Keratinocyte (primary cell): Measurements from ENCODE around the gene SAPCD1. TPM values are rescaled to one million over a fixed set of nuclear protein-coding genes. Genes with fewer than 3 reads are reported as not detected.

Experiments
- DNase-seq: peaks from one replicate; pipeline ENCODE4 v3.0.0-alpha.2; 2011; ENCODE audit warnings: low read depth, missing footprints, low spot score
- FAIRE-seq: peaks from 2 replicates; lab custom pipeline; 2011; peaks lifted over from hg19 to GRCh38; lab: Jason Lieb, UNC
- H2AFZ ChIP-seq: 2 replicates; pipeline ENCODE4 v1.6.0; 2012; ENCODE audit warnings: low read length, control low read depth, inconsistent platforms; ENCODE audit not compliant: control insufficient read depth
- H3K27ac ChIP-seq: 2 replicates; pipeline ENCODE4 v1.5.1; 2011; ENCODE audit warnings: low read length; ENCODE audit not compliant: control insufficient read depth, insufficient read depth
- H3K27me3 ChIP-seq: 3 replicates; pipeline ENCODE4 v1.6.0; 2011; ENCODE audit warnings: low read length; ENCODE audit not compliant: control insufficient read depth, insufficient read depth; ENCODE audit errors: extremely low read depth
- H3K36me3 ChIP-seq, 2 experiments: 2 replicates in 1 of 2; 3 replicates in 1 of 2; pipeline ENCODE4 v1.5.1; 2011; ENCODE audit warnings: low read length in 2 of 2, mild to moderate bottlenecking in 1 of 2; ENCODE audit not compliant: control insufficient read depth in 2 of 2, insufficient read depth in 2 of 2; ENCODE audit errors: extremely low read depth in 1 of 2
- H3K4me1 ChIP-seq: 3 replicates; pipeline ENCODE4 v1.5.1; 2011; ENCODE audit warnings: low read length; ENCODE audit not compliant: control insufficient read depth, insufficient read depth; ENCODE audit errors: extremely low read depth
- H3K4me2 ChIP-seq: 3 replicates; pipeline ENCODE4 v1.6.0; 2011; ENCODE audit warnings: low read depth, low read length; ENCODE audit not compliant: control insufficient read depth, insufficient read depth; ENCODE audit errors: extremely low read depth
- H3K4me3 ChIP-seq, 3 experiments: fragments of 200-600 bp in 1 of 3; sonication (generic) in 1 of 3; 2 replicates in 2 of 3; 3 replicates in 1 of 3; pipeline ENCODE4 v1.5.1; 2011 to 2016; ENCODE audit warnings: low read length in 3 of 3, mild to moderate bottlenecking in 3 of 3, control low read depth in 2 of 3, inconsistent platforms in 1 of 3, low read depth in 1 of 3, mixed read lengths in 1 of 3, mixed run types in 1 of 3, moderate library complexity in 1 of 3; ENCODE audit not compliant: control insufficient read depth in 2 of 3, insufficient read depth in 2 of 3; ENCODE audit errors: extremely low read depth in 1 of 3
- H3K79me2 ChIP-seq: 2 replicates; pipeline ENCODE4 v1.6.0; 2012; ENCODE audit warnings: low read length; ENCODE audit not compliant: control insufficient read depth, insufficient read depth
- H3K9ac ChIP-seq: 3 replicates; pipeline ENCODE4 v1.6.0; 2011; ENCODE audit warnings: low read length; ENCODE audit not compliant: control insufficient read depth, insufficient read depth; ENCODE audit errors: extremely low read depth
- H3K9me1 ChIP-seq: 3 replicates; pipeline ENCODE4 v1.6.0; 2011; ENCODE audit warnings: low read length; ENCODE audit not compliant: control insufficient read depth, insufficient read depth; ENCODE audit errors: extremely low read depth
- H3K9me3 ChIP-seq: 2 replicates; pipeline ENCODE4 v1.5.1; 2012; ENCODE audit warnings: low read depth, low read length; ENCODE audit not compliant: control insufficient read depth
- H4K20me1 ChIP-seq: 3 replicates; pipeline ENCODE4 v1.6.0; 2011; ENCODE audit warnings: low read length; ENCODE audit not compliant: control insufficient read depth, insufficient read depth; ENCODE audit errors: extremely low read depth
- EZH2 ChIP-seq: IDR thresholded peaks from one replicate; pipeline ENCODE4 v1.6.1; 2012; ENCODE audit warnings: inconsistent platforms, mild to moderate bottlenecking, low read length, moderate library complexity
- dilution Hi-C: fragments of 300-500 bp; cut with MboI; formaldehyde crosslinking; loops from one replicate; pipeline ENCODE4 v1.7.0; 2020; ENCODE audit warnings: low sequenced_read_pairs; ENCODE audit not compliant: extremely low pct_ligation_motif_present
- polyA plus RNA-seq, 5 experiments: library from polyadenylated mRNA; depleted of rRNA in 3 of 5; stranded (reverse) in 3 of 5; stranded (forward) in 1 of 5; unstranded in 1 of 5; fragments of >200 nt; gene quantifications; 1 replicate in 1 of 5; 2 replicates in 3 of 5; 3 replicates in 1 of 5; pipeline versions ENCODE4 v1.2.1 to v1.2.3, GENCODE V29; 2011 to 2012; ENCODE audit warnings: missing spikeins in 2 of 5, low read depth in 1 of 5, low replicate concordance in 1 of 5
- TF ChIP-seq, protein P1 (sequence below), 3 experiments: IDR thresholded peaks in 1 of 3; conservative IDR thresholded peaks in 1 of 3; optimal IDR thresholded peaks in 1 of 3; 2 replicates in 2 of 3; 3 replicates in 1 of 3; pipeline versions ENCODE3 to v1.5.1; 2011; ENCODE audit warnings: low read length in 3 of 3, mild to moderate bottlenecking in 3 of 3, moderate library complexity in 2 of 3, control low read depth in 1 of 3, inconsistent platforms in 1 of 3; ENCODE audit not compliant: insufficient read depth in 2 of 3; ENCODE audit errors: extremely low read depth in 1 of 3

Gene SAPCD1
- polyA plus RNA-seq, 1 donor (not counting 4 experiments of a cell fraction or from before 2014, with no cell fraction given): 2.1 TPM

GRCh38 chr6:31778999-31779885 lies 16.8 kb downstream of the SAPCD1 start:
- Histone ChIP-seq H3K4me3 (no peak overlapping the region), H3K9ac (no peak overlapping the region), H3K9me1 (no peaks in the 10 kb centered on the region), H3K79me2 (no peaks in the 10 kb centered on the region), H3K4me2 (no peak overlapping the region), H3K27ac (no peak overlapping the region), H3K4me1 (peaks cover 22% of the 10 kb centered on the region), H3K27me3 (no peaks in the 10 kb centered on the region), H3K9me3 (no peaks in the 10 kb centered on the region), H3K36me3 (peaks cover 19 to 43% of the 10 kb centered on the region in 2 experiments), H4K20me1 (no peaks in the 10 kb centered on the region), H2AFZ (no peak overlapping the region)
- FAIRE-seq (no peak), DNase-seq (no peak)
- dilution Hi-C loops: no loop called here
- TF ChIP-seq, protein P1, sequence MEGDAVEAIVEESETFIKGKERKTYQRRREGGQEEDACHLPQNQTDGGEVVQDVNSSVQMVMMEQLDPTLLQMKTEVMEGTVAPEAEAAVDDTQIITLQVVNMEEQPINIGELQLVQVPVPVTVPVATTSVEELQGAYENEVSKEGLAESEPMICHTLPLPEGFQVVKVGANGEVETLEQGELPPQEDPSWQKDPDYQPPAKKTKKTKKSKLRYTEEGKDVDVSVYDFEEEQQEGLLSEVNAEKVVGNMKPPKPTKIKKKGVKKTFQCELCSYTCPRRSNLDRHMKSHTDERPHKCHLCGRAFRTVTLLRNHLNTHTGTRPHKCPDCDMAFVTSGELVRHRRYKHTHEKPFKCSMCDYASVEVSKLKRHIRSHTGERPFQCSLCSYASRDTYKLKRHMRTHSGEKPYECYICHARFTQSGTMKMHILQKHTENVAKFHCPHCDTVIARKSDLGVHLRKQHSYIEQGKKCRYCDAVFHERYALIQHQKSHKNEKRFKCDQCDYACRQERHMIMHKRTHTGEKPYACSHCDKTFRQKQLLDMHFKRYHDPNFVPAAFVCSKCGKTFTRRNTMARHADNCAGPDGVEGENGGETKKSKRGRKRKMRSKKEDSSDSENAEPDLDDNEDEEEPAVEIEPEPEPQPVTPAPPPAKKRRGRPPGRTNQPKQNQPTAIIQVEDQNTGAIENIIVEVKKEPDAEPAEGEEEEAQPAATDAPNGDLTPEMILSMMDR (optimal IDR thresholded peaks at IDR 0.05 in 1 of 3, IDR thresholded peaks at IDR 0.05 in 1 of 3, conservative IDR thresholded peaks at IDR 0.05 in 1 of 3; ENCODE audit: extremely low read depth in 1 of 3, insufficient read depth in 2 of 3, low read length in 3 of 3): no peak
- no peak for TF ChIP-seq EZH2

DNA sequence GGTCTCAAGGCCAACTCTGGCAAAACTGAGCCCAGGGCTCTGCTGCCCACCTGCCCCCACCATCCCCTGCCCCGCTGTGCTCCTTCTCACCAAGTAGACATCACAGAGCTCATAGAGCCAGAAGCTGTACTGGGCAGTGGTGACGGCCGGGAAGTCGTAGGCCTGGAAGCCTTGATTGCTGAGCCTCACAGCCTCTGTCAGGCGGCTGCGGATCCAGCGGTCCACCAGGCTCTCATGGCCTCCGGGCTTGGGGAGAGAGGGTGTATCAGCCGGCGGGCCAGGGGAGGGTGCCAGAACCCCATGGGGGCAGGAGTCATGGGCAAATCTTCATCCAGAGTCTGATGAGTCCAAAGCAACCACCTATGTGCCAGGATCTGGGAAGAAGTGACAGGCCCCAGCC lies 17.5 kb downstream of the SAPCD1 start:
- DNase-seq (no peak), FAIRE-seq (no peak)
- peaks cover 22% of the 10 kb centered on the region for H3K4me1 ChIP-seq
- no peaks in the 10 kb centered on the region for H3K79me2 ChIP-seq
- H3K9me3 ChIP-seq: no peaks in the 10 kb centered on the region
- H4K20me1 ChIP-seq: no peaks in the 10 kb centered on the region
- no peaks in the 10 kb centered on the region for H3K27me3 ChIP-seq
- no peaks in the 10 kb centered on the region for H3K9me1 ChIP-seq
- no peak overlapping the region for H3K4me3 ChIP-seq
- no peak overlapping the region for H2AFZ ChIP-seq
- no peak overlapping the region for H3K9ac ChIP-seq
- no peak overlapping the region for H3K4me2 ChIP-seq
- TF ChIP-seq EZH2: no peak
- TF ChIP-seq, protein P1 (optimal IDR thresholded peaks at IDR 0.05 in 1 of 3, IDR thresholded peaks at IDR 0.05 in 1 of 3, conservative IDR thresholded peaks at IDR 0.05 in 1 of 3; ENCODE audit: extremely low read depth in 1 of 3, insufficient read depth in 2 of 3, low read length in 3 of 3): no peak
- H3K27ac ChIP-seq: no peak overlapping the region
- dilution Hi-C loops: no loop called here
- peaks cover 24 to 49% of the 10 kb centered on the region in 2 experiments for H3K36me3 ChIP-seq
